Mucosa of gallbladder (tissue), 1 donor: ENCODE results near the gene MPI. TPM values are rescaled to one million over a fixed set of nuclear protein-coding genes. Genes with fewer than 3 reads are reported as not detected.

Experiments used
- DNase-seq: peaks from one replicate; pipeline ENCODE4 v3.0.0-alpha.2; 2020; ENCODE audit warnings: low spot score
- total RNA-seq: library from RNA; stranded (reverse); gene quantifications from one replicate; pipeline ENCODE4 v1.2.1, GENCODE V29; 2021
- donor health status: DM: no; HTN: no; CAD: no.

The MPI gene, protein sequence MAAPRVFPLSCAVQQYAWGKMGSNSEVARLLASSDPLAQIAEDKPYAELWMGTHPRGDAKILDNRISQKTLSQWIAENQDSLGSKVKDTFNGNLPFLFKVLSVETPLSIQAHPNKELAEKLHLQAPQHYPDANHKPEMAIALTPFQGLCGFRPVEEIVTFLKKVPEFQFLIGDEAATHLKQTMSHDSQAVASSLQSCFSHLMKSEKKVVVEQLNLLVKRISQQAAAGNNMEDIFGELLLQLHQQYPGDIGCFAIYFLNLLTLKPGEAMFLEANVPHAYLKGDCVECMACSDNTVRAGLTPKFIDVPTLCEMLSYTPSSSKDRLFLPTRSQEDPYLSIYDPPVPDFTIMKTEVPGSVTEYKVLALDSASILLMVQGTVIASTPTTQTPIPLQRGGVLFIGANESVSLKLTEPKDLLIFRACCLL
- 46.0 TPM for total RNA-seq

DNA sequence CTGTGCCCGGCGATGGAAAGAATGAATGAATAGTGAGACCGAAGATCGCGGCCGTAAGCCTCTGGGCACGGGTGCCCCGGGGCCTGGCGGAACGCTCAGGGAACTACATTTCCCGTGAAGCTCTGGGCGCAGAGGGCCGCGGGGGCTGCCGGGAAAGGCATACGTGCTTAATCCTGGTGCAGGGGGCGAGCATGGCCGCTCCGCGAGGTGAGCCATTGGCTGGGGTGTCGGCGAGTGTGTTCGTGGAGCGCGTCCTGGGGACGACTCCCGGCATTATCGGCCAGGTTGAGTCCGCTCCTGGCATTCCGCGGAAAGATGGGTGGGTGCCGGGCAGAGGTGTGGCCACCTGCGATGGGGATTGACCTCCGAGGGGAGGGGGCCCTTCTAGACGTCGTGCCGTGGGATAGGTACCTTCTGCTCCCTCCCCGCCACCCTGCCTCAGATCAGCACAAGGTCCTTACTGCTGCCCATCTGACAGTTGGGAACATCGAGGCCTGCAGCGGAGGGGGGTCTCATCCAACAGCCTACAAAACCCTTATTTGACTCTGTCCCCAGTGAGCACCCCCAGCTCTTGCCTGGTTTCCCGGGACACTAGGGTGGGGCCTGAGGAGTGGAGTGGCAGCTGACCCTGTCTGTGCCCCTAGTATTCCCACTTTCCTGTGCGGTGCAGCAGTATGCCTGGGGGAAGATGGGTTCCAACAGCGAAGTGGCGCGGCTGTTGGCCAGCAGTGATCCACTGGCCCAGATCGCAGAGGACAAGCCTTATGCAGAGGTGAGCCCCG lies at the start of gene MPI:
Gene MPI (plus strand): TSS at position 160 of the 782 bp plus-strand sequence. CDS start 32 bp downstream, at position 192.
- peak; percentile 84 for DNase-seq

DNA sequence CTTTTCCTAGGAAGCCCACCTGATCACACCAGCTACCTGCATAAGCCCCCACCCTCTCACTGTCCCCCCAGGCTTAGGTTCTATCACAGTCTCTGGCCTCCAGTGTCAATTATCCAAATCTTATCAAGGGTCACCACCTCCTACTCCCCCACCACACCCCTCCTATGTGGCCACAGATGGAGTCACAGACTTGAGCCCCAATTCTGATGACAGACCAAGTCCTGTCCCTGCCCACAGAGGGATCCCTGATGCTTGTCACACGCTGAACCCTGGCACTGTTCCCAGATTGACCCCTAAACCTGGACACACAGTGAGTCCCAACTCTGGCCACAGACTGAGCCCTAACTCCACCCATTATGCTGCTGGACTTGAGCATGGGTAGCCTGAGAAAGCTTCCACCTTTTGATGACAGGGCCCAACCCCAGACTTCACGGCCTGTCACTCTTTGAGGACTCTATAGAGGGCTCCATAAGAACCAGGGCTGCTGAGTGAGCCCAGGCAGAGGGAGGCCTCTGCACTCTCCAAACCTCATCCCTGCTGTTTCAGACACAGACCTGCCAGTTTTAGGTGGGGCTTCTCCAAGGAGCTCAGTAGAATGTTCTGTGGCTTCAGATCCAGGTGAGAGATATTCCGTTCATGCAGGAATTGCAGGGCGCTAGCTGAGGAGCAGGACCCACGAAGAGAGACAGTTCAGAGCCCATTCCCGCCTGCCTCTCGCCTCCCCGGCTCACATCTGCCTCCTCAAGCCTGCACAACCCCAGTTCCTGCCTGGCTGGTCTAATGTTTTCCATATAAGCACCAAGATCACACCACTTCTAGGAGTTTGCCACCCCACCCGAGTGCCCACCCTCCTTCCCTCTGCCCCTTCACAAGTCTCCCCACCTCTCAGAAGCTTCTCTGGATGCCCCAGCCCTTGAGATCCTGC lies 48.7 kb upstream of the MPI start:
- DNase-seq: no peak

DNA sequence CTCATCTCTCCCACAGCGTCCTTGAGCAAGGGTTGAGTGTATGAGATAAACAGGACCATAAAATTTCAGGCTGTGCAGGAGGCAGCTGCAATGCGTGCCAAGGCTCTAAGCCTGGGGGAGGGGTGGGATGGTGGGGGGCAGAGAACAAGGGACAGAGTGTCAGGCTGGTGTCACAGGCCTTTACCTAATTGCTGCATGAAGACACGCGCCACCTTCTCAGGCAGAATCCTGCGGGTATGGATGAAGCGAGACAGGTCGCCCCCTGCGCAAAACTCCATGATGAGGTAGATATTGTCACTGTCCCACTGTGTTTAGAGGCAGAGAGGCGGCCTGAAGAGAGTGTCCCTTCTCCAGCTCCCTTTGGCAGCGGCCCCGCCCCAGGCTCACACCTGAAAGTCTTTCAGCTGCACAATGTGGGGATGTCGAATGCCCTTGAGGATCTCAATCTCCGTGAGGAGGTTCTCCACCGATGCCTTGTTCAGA lies 47.9 kb upstream of the MPI start:
- no peak for DNase-seq

DNA sequence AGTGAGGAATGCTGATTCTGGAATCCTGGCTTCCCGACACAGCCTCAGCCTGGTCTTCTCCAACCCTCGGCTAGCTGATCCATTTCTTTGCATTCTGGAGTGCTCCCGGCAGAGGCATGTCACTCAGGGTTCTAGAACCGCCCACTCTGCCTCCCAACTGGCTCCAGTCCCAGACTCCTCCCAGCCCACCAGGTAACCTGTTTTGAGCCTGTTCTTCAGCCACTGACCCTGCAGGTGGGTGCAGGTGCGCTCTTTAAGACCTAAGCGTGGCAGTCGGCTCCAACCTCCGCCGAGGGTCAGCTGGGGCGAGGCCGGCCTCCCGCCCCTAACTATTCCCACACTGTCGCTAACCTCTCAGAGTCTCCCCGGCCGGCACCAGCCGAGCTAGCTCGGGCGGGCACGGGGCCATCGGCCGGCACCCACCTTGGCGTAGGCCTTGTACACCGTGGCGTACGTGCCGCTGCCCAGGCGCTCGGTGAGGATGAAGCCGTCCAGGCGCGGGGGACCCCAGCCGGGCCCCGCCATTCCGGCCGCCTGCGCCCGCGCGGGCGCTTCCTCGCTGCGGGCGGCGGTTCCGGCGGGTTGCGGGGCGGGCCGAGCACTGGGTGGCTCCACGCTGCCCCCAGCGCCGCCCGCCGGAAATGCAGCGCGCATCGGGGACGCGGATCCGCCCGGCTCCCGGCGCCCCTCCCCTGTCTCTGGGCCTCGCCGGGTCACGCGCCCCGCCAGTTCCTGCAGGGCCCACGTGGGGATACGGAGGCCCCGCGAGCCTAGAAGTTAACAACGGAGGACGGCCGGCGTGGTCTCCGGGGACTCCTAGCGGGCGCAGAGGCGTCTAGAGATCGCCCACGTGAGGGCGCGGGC lies 47.0 kb upstream of the MPI start, which contains the start of gene ULK3:
Gene ULK3 (minus strand): TSS at position 576 of the 864 bp plus-strand sequence. CDS start 51 bp downstream, at position 525.
- DNase-seq: peak; percentile 91

DNA sequence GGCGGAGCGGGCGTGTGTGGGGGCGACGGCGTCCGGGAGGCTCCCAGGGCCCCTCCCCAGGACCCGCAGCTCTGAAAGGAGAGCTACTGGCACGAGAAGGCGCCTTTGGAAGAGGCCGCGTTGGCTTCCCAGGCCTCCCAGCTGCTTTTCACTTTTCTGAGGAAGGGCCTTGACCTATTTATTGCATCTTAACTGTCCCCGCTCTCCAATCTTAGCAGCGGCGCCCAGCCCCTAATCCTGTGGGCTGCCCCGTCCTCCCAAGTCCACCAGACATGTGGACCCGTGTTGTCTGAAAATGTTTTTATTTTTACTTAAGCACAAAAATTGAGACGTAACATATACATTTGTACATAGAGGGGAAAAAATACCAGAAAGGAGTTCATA lies 46.4 kb upstream of the MPI start:
- no peak for DNase-seq

DNA sequence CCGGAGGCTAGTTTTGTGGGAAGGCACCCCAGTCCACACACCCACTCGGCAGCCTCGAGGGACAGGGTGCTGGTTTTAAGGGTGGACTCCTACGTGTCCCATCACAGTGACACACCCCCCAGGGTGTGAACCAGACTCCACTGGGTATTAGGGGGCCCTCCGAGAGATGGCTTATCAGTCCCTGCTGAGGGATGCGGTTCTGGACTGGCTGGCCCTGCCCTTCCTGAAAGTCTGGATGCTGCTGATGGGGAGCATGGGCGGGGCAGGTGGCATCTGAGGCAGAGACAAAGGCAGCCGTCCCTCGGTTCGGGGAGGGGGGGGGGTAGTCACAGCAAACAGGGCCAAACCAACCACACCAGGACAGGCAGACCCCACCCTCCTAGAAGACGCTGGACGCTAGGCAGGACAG lies 45.9 kb upstream of the MPI start:
- no peak for DNase-seq

DNA sequence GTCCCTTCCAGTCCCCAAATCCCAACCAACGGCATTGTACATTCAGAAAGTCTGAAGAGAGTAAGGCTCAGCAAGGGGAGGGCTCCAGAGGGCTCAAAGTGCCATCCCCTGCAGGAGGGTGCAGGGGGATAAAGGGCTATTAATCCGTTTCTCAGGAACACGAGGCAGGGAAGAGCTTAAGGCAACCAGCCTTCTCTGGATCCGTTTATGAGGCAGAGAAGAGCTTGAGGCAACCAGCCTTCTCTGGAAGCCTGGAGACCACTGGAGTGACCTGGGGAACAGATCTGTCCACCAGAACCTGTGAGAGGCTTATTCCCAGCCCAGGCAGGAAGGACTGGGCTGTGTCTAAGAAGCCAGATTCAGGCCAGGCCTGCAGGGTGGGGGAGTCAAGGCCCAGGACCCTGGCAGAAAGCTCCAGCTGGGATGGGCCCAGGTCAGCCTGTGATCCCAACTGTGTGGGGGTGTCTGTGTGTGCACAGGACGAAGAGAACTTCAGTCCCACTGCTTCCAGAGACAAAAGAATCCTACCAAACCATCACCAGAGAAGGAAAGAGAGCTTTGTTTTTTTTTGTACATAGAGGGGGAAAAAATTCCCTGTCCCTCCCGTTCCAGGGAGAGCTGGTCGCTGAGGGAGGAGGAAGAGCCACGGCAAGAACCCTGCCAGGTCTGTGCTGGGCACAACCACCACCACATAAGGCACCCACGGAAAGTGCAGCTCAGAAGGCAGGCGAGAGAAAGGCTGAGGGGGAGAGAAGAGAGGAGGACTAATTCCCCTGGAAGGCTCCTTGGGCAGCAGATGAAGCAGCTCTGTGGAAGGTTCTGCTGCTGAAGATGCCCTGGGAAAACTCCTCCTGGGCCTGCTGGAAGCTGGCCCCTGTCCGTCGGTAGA lies 45.3 kb upstream of the MPI start:
- no peak for DNase-seq

DNA sequence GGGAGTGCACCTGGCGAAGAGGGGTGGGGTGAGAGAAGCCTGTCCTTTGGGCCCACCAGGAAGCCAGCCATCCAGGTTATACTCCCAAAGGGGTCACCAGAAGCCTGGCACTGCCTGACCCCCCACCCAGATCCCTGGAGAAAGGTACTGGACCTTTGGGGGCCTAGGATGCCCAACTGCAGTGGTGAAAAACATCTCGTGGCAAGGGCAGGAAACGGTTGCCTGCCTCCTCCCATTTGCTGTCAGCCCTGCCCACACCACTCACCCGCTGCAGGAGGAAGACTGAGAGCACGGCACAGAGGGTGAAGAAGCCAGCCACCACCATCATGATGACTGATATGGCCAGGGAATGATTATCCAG lies 44.7 kb upstream of the MPI start:
- DNase-seq: no peak

DNA sequence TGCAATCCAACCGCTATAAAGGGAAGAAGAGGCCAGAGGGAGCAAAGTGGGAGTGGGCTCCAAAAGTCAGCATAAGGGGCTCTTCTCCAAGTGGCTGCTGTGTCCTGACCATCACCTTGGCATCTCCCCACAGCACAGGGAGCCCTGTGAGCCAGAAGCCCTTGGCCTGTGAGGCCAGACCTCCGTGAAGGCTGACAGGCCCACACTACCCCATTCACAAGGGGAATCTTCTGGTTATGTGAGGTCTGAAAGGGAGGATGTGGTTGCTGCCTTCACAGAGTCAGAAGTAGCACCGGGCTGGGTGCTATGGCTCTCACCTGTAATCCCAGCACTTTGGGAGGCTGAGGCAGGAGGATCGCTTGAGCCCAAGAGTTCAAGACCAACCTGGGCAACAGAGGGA lies 44.3 kb upstream of the MPI start:
- DNase-seq: no peak

DNA sequence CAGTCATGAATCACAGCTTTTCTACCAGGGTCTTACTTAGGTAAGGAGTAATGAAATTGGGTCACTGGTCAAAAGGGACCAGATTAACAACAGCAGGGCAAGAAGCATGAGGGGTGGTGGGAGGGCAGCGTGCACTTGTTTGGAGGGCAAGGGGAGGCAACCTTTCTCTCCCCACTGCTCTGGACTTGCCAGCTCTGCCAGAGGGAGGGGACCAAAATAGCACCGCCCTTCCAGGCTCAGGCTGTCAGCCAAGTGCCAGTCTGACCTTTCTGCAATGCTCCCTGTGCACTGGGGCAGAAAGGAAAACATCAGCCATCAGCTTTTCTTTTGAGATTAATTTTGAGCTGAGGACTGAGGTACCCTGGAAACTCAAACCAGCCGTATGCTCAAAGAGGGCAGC lies 42.4 kb upstream of the MPI start:
- no peak for DNase-seq

DNA sequence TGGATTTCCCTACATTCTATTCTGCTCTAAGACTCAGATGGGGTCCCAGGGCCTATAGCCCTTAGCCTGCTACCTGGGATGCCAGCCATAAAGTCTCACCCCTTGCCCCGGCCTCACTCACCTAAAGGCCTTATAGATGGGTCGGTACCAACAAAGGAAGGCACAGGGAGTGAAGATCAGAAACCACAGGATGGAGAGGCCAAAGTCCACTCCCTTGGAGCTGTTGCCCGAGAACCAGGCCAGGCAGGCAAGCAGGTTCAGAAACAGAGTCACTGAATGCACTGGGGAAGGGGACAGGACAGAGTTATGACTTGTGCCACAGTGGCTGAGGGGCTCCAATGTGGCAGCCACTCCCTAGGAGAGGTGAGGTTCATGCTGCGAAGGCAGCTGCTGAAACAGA lies 39.4 kb upstream of the MPI start:
- peak; percentile 30 for DNase-seq

DNA sequence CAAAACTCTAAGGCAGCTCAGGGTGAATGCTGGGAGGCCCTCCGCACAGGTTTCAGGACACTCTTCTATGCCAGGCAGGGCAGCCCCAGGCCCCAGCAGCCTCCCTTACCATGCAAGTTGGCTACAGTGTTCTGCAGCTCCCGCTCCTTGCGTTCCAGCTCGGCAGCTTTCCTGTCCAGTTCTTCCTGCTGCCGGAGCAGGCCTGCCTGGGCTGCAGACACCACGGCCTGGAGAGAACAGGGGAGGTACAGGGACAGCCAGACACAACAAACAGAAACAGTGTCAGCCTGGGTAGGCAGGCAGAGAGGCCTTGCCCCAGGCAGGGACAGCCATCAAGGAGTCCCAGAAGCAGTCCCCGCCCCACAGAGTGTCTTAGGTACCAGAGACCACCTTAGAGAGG lies 37.9 kb upstream of the MPI start:
- DNase-seq: no peak

DNA sequence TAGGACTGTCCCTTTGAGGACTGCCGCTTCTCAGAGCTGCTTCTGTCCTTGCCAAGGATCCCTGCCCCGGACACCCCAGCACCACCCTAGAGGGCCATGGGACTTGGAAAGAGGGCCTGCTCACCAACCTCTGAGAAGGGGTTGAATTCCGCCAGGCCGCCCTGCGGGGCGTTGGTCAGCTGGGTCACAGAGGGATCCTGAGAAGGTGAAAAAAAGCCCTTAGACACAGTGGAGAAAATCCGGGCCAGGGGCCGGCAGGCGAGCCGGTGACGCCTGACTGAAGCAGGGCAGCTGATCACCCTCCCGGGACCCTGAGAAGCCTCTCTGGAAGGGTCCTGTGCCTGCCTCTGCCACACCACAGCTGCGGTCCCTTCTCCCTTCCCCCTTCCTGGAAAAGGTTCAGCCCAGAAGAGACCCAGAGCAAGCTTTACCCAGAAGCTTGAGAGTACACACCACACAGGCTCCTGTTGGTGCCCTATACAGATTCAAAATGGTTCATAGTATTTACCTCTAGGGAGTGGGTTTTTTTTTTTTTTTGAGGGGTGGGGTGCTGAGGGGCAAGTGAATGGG lies 35.3 kb upstream of the MPI start:
- DNase-seq: no peak

DNA sequence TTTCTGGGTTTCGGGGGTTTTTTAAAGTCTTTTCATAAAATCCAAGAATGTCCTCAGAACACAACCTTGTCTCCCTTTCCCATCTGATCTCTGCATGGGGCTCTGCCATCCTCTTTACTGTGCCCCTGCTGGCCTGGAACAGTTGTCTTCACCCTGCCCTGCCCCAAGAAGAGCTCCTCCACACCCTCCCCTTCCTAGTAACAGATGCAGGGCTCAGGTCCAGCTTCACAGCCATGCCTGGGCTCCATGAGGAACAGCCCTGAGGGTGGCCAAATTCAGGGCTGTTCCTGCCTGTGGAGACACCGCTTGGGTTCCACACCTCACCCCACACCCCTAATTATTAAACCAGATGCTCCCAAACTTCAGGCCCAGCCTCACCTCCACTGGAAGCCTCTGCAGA lies 34.0 kb upstream of the MPI start:
- no peak for DNase-seq

DNA sequence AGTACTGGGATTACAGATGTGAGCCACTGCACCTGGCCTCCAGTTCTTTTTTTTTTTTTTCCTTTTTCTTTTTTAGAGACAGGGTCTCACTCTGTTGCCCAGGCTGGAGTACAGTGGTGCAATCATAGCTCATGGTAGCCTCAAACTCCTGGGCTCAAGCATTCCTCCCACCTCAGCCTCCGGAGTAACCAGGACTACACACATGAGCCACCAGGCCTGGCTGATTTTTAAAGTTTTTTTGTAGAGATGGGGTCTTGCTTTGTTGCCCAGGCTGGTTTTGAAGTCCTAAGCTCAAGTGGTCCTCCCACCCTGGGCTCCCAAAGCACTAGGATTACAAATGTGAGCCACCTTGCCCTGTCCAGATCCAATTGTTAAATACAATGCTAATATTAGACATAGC lies 33.3 kb upstream of the MPI start:
- no peak for DNase-seq

DNA sequence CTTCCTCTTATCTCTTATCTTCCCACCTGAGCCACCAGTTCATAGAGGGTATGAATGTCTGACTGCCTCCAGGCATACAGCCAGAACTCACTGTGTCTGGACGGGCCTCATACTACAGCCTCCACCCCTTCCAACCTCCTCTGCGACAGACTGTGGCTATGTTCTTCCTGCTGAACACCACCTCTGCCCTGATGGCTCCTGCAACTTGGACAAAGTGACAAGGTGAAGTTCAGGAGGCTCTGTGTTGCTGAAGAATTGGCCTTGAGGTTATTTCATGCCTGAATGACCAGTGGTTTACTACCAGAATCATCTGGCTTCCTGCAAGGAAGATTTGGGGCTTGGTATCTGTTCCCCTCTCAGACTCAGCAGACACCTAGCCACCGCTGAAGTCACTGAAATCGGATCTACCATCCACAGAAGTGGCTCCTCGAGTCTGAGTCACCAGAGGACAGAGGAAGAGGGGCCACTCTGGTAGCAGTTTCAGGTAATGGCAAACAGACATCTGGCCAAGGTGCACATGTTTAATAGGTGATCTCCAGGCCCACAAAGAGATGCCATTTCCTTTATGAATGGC lies 32.7 kb upstream of the MPI start:
- DNase-seq: peak; percentile 31

DNA sequence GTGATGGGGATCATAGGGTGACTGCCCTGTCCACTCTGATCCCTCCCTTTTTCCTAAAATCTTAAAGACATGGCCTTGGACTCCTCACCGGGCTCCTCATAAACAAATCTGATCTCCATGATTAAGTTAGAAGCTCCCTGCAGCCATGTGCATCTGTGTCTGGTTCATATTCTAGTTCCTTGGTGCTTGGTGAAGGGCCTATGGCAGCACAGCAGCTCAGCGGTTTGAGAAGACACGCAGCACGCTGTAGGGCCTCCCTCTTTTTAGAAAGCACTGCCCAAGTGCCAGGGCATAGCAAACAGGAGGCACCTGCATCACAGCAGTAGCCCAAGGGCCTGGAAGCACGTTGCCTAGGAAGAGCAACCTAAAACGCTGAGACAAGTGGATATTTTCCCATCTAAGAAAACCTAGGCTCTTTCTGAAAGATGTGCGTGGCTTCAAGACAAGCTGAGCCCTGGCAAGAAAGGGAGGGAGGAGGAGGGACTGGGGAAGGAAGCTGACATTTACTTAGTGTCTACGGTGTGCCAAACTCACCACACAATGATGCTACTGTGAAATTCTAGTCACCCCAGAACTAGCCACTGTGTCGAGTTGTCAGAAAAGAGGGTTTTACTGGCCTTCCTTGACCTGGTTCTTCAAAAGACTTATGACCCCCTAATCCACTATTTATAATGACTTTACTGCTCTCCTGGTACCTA lies 32.0 kb upstream of the MPI start:
- no peak for DNase-seq

DNA sequence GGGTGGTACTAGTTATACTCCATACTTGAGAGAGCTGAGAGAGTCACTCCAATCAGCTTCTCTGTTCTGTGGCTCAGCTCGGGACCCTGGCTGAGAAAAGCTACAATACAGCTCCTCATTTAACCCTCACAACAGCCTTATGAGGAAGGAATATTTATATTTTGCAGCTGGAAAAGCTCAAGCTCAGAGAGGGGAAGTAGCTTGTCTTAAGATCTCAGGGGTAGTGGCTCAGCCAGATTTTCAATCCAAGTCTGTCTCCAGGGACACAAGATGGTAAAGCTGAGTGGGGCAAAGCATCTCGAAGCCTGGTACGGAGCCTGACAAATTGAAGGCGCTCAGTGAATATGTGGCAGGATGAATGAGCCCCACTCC lies 31.5 kb upstream of the MPI start:
- no peak for DNase-seq
